GM12801 (cell line): ENCODE data around the gene PDE2A.

Source experiments
- CTCF ChIP-seq: IDR thresholded peaks from one replicate; pipeline ENCODE4 v1.5.1; 2011; ENCODE audit warnings: control low read depth; ENCODE audit not compliant: insufficient read length; ENCODE audit errors: extremely low read depth

PDE2A gene

GRCh38 chr11:72704028-72704782 is 30.0 kb upstream of the PDE2A start:
- no peak for TF ChIP-seq CTCF

GRCh38 chr11:72703267-72704008 is 29.2 kb upstream of the PDE2A start:
- TF ChIP-seq CTCF = no peak

- no peak for TF ChIP-seq CTCF
Observed at GRCh38 chr11:72702577-72703241, 28.5 kb upstream of the PDE2A start.

- TF ChIP-seq CTCF = no peak
Observed at GRCh38 chr11:72702096-72702495, 27.9 kb upstream of the PDE2A start.

GRCh38 chr11:72701466-72701865 is 27.2 kb upstream of the PDE2A start:
- no peak for TF ChIP-seq CTCF

- no peak for TF ChIP-seq CTCF
Observed at GRCh38 chr11:72700146-72700545, 25.9 kb upstream of the PDE2A start.

GRCh38 chr11:72697814-72698213 is 23.6 kb upstream of the PDE2A start:
- no peak for TF ChIP-seq CTCF
